HG02798 (cell line): Measurements from ENCODE around the gene ACTRT3.
A peak's percentile ranks its signal among the peaks of the same experiment; 100 is the strongest.

Experiments
- ATAC-seq: cut with Tn5 transposase; IDR thresholded peaks from one replicate; pipeline ENCODE4 v1.9.1; 2021; ENCODE audit warnings: mild to moderate bottlenecking; ENCODE audit not compliant: unreplicated experiment, poor library complexity

ACTRT3 gene

GRCh38 chr3:169769287-169770181 is at the start of gene ACTRT3:
Gene ACTRT3 (minus strand): TSS chr3:169769561. CDS start chr3:169769520, 41 bp downstream.
- ATAC-seq = peak; percentile 29

- no peak for ATAC-seq
These were observed 49.0 kb upstream of the ACTRT3 start for GRCh38 chr3:169818316-169818715.

- no peak for ATAC-seq
These were observed 46.3 kb upstream of the ACTRT3 start for GRCh38 chr3:169815590-169816150.

GRCh38 chr3:169813757-169814517 is 44.6 kb upstream of the ACTRT3 start:
- ATAC-seq = peak; percentile 88

GRCh38 chr3:169813278-169813677 is 43.9 kb upstream of the ACTRT3 start:
- no peak for ATAC-seq

- peak; percentile 74 for ATAC-seq
These were observed 43.2 kb upstream of the ACTRT3 start, which contains the start of the genes LRRC34 and LRRIQ4 for GRCh38 chr3:169812332-169813235. Gene LRRC34 (minus strand): TSS chr3:169812904. CDS start chr3:169812548, 356 bp downstream. Gene LRRIQ4 (plus strand): TSS chr3:169812870. CDS start chr3:169821922, 9,052 bp downstream.

- peak; percentile 4 for ATAC-seq
These were observed 42.4 kb upstream of the ACTRT3 start for GRCh38 chr3:169811631-169812331.

- ATAC-seq = no peak
These were observed 40.0 kb upstream of the ACTRT3 start for GRCh38 chr3:169809230-169809795.

- ATAC-seq = no peak
These were observed 35.3 kb upstream of the ACTRT3 start for GRCh38 chr3:169804681-169805080.

GRCh38 chr3:169792359-169792758 is 23.0 kb upstream of the ACTRT3 start:
- ATAC-seq = no peak

- no peak for ATAC-seq
These were observed 21.5 kb upstream of the ACTRT3 start for GRCh38 chr3:169790687-169791429.

- no peak for ATAC-seq
These were observed 20.9 kb upstream of the ACTRT3 start for GRCh38 chr3:169790219-169790618.

GRCh38 chr3:169787791-169788190 is 18.4 kb upstream of the ACTRT3 start:
- no peak for ATAC-seq

- ATAC-seq = no peak
These were observed 17.8 kb upstream of the ACTRT3 start for GRCh38 chr3:169787120-169787519.

GRCh38 chr3:169781209-169781855 is 12.0 kb upstream of the ACTRT3 start:
- no peak for ATAC-seq

GRCh38 chr3:169780742-169781141 is 11.4 kb upstream of the ACTRT3 start:
- no peak for ATAC-seq

GRCh38 chr3:169777822-169778221 is 8.5 kb upstream of the ACTRT3 start:
- ATAC-seq = no peak

- ATAC-seq = no peak
These were observed 4.8 kb upstream of the ACTRT3 start for GRCh38 chr3:169774186-169774585.
